Lower lobe of right lung (tissue), 2 donors: ENCODE data around the gene EVI5L. TPM values are rescaled to one million over a fixed set of nuclear protein-coding genes. Genes with fewer than 3 reads are reported as not detected.

Experiments used
- ATAC-seq, 2 donors: fragments of 200-7000 bp; cut with Tn5 transposase; one replicate each; pipeline ENCODE4 v1.9.1; 2020 to 2022; ENCODE audit warnings: mild to moderate bottlenecking in 2 of 2, moderate library complexity in 2 of 2
- DNase-seq: peaks from one replicate; pipeline ENCODE4 v3.0.0-alpha.2; 2020
- H3K27ac ChIP-seq: fragments of 200-600 bp; one replicate; pipeline ENCODE4 v1.8.0; 2022
- H3K27me3 ChIP-seq: fragments of 200-600 bp; one replicate; pipeline ENCODE4 v1.8.0; 2022; ENCODE audit warnings: low read depth
- H3K36me3 ChIP-seq: fragments of 200-600 bp; one replicate; pipeline ENCODE4 v1.8.0; 2022; ENCODE audit warnings: mild to moderate bottlenecking
- H3K4me1 ChIP-seq: fragments of 200-600 bp; one replicate; pipeline ENCODE4 v1.8.0; 2022
- H3K4me3 ChIP-seq: fragments of 200-600 bp; one replicate; pipeline ENCODE4 v1.8.0; 2022; ENCODE audit warnings: mild to moderate bottlenecking
- H3K9me3 ChIP-seq: fragments of 200-600 bp; one replicate; pipeline ENCODE4 v1.8.0; 2022
- CTCF ChIP-seq: fragments of 200-600 bp; IDR thresholded peaks from one replicate; pipeline ENCODE4 v1.8.0; 2022; ENCODE audit warnings: antibody characterized with exemption, mild to moderate bottlenecking
- intact Hi-C: fragments of 100-400 bp; cut with DNase I; formaldehyde crosslinking; loops from one replicate; pipeline ENCODE4 v1.11.0; 2022
- total RNA-seq: library from RNA; stranded (reverse); fragmentation: NEBNext Ultra II Directional; extraction: Animal tissue kit (Norgen Biotek cat#: 25700); gene quantifications from one replicate; pipeline ENCODE4 v1.2.1, GENCODE V29; 2021
- donor health status: DM: no; HTN: yes; CAD: no; lungs with severe emphysema.

EVI5L gene
- total RNA-seq, 1 donor from 2014 or later, result 11.7 TPM

- DNase-seq, result no peak
- no peaks in the 10 kb centered on the region for H3K27me3 ChIP-seq
- intact Hi-C loops, result no loop called here
- H3K36me3 ChIP-seq, result no peaks in the 10 kb centered on the region
- H3K4me3 ChIP-seq, result no peak overlapping the region
- peaks cover 30% of the 10 kb centered on the region for H3K4me1 ChIP-seq
- ATAC-seq, result no peak
- no peaks in the 10 kb centered on the region for H3K9me3 ChIP-seq
- no peak for TF ChIP-seq CTCF
- H3K27ac ChIP-seq, result no peak overlapping the region
Measured at GRCh38 chr19:7832009-7832408, 2.0 kb downstream of the EVI5L start.

GRCh38 chr19:7832781-7833180 is 2.8 kb downstream of the EVI5L start:
- Histone ChIP-seq H3K4me1 (peaks cover 30% of the 10 kb centered on the region), H3K4me3 (peak overlapping the region; percentile 11), H3K27me3 (no peaks in the 10 kb centered on the region), H3K36me3 (no peaks in the 10 kb centered on the region), H3K9me3 (no peaks in the 10 kb centered on the region), H3K27ac (peak overlapping the region; percentile 58)
- TF ChIP-seq CTCF, result no peak
- ATAC-seq (no peak), DNase-seq (no peak)
- intact Hi-C loops, result no loop called here

- intact Hi-C loops, result no loop called here
- H3K36me3 ChIP-seq, result no peaks in the 10 kb centered on the region
- peak overlapping the region; percentile 11 for H3K4me3 ChIP-seq
- H3K9me3 ChIP-seq, result no peaks in the 10 kb centered on the region
- H3K4me1 ChIP-seq, result peaks cover 30% of the 10 kb centered on the region
- peak overlapping the region; percentile 58 for H3K27ac ChIP-seq
- peak; percentile 92 for DNase-seq
- no peak for TF ChIP-seq CTCF
- no peaks in the 10 kb centered on the region for H3K27me3 ChIP-seq
- peak; percentile 39 to 51 for ATAC-seq
Measured at GRCh38 chr19:7833225-7834099, 3.4 kb downstream of the EVI5L start.

- H3K4me3 ChIP-seq, result no peak overlapping the region
- intact Hi-C loops, result no loop called here
- no peaks in the 10 kb centered on the region for H3K36me3 ChIP-seq
- H3K9me3 ChIP-seq, result no peaks in the 10 kb centered on the region
- ATAC-seq (no peak), DNase-seq (no peak)
- TF ChIP-seq CTCF, result no peak
- no peaks in the 10 kb centered on the region for H3K27me3 ChIP-seq
- H3K4me1 ChIP-seq, result no peaks in the 10 kb centered on the region
- H3K27ac ChIP-seq, result no peak overlapping the region
Measured at GRCh38 chr19:7839476-7839875, 9.5 kb downstream of the EVI5L start.

GRCh38 chr19:7840629-7841028 is 10.6 kb downstream of the EVI5L start:
- Histone ChIP-seq H3K27me3 (no peaks in the 10 kb centered on the region), H3K4me1 (no peaks in the 10 kb centered on the region), H3K27ac (no peak overlapping the region), H3K4me3 (no peak overlapping the region), H3K36me3 (no peaks in the 10 kb centered on the region), H3K9me3 (no peaks in the 10 kb centered on the region)
- intact Hi-C loops, result no loop called here
- DNase-seq, result no peak
- TF ChIP-seq CTCF, result no peak
- ATAC-seq, result no peak
